PC-3 (cell line): ENCODE results near the gene CHAT. TPM values are rescaled to one million over a fixed set of nuclear protein-coding genes. Genes with fewer than 3 reads are reported as not detected.

ENCODE experiments used
- ATAC-seq: fragments of 200-7000 bp; cut with Tn5 transposase; 2 replicates; pipeline ENCODE4 v1.9.1; 2020; ENCODE audit warnings: mild to moderate bottlenecking, moderate library complexity
- BruUV-seq: library from RNA; stranded (reverse); fragments of 400-500 nt; replicated peaks from 2 replicates; lab custom pipeline; 2021; lab: Mats Ljungman, UMichigan
- CTCF ChIA-PET: fragments of 300-600 bp; sonication (Branson Sonifier 250); formaldehyde crosslinking; loops from one replicate; lab custom pipeline; 2022; ENCODE audit warnings: antibody characterized with exemption; lab: Charles Lee
- POLR2A ChIA-PET: fragments of 300-600 bp; sonication (Branson Sonifier 250); formaldehyde crosslinking; loops from one replicate; lab custom pipeline; 2022; ENCODE audit warnings: antibody characterized with exemption; ENCODE audit not compliant: unreplicated experiment; lab: Charles Lee
- DNase-seq: peaks from one replicate; pipeline ENCODE4 v3.0.0-alpha.2; 2015
- H2AFZ ChIP-seq: fragments of 300-600 bp; sonication (generic); 2 replicates; pipeline ENCODE4 v1.6.0; 2016; ENCODE audit warnings: antibody characterized with exemption, low read length
- H3F3A ChIP-seq: fragments of 300-600 bp; sonication (generic); one replicate; pipeline ENCODE4 v1.6.0; 2017; ENCODE audit warnings: antibody characterized with exemption, low read length, control low read depth, mild to moderate bottlenecking; ENCODE audit not compliant: unreplicated experiment
- H3K27ac ChIP-seq: fragments of 300-600 bp; sonication (generic); 2 replicates; pipeline ENCODE4 v1.5.1; 2016; ENCODE audit warnings: mild to moderate bottlenecking, low read length
- H3K27me3 ChIP-seq: fragments of 300-600 bp; sonication (generic); 2 replicates; pipeline ENCODE4 v1.6.1; 2016; ENCODE audit warnings: low read length, mixed read lengths
- H3K36me3 ChIP-seq: fragments of 300-600 bp; sonication (generic); 2 replicates; pipeline ENCODE4 v1.6.1; 2016; ENCODE audit warnings: low read depth, mixed run types, low read length, mixed read lengths
- H3K4me1 ChIP-seq: fragments of 300-600 bp; sonication (generic); 2 replicates; pipeline ENCODE4 v1.5.1; 2016; ENCODE audit warnings: low read length; ENCODE audit not compliant: insufficient read depth
- H3K4me2 ChIP-seq: fragments of 300-600 bp; sonication (generic); 2 replicates; pipeline ENCODE4 v1.6.0; 2016; ENCODE audit warnings: low read length
- H3K4me3 ChIP-seq: fragments of 300-600 bp; sonication (generic); 2 replicates; pipeline ENCODE4 v1.5.1; 2016; ENCODE audit warnings: mild to moderate bottlenecking, low read length, mixed read lengths
- H3K79me2 ChIP-seq: fragments of 300-600 bp; sonication (generic); 2 replicates; pipeline ENCODE4 v1.6.1; 2017; ENCODE audit warnings: low read length, mixed read lengths
- H3K9ac ChIP-seq: fragments of 300-600 bp; sonication (generic); 2 replicates; pipeline ENCODE4 v1.6.0; 2016; ENCODE audit warnings: mild to moderate bottlenecking, low read length
- H3K9me2 ChIP-seq: fragments of 300-600 bp; sonication (generic); replicated peaks from 2 replicates; pipeline ENCODE4 v1.6.1; 2016; ENCODE audit warnings: mixed run types, low read length, mixed read lengths
- H3K9me3 ChIP-seq: fragments of 300-600 bp; sonication (generic); 2 replicates; pipeline ENCODE4 v1.6.1; 2016; ENCODE audit warnings: low read length, mixed read lengths
- H4K20me1 ChIP-seq: fragments of 300-600 bp; sonication (generic); 2 replicates; pipeline ENCODE4 v1.6.1; 2016; ENCODE audit warnings: low read length, mixed read lengths
- CTCF ChIP-seq: fragments of 300-600 bp; sonication (generic); conservative IDR thresholded peaks from 2 replicates; pipeline ENCODE4 v1.5.1; 2017; ENCODE audit warnings: antibody characterized with exemption, low read depth, mild to moderate bottlenecking, low read length
- EZH2 ChIP-seq: fragments of 300-600 bp; sonication (generic); IDR thresholded peaks from one replicate; pipeline ENCODE4 v1.6.1; 2017; ENCODE audit warnings: antibody characterized with exemption, mild to moderate bottlenecking, low read length; ENCODE audit not compliant: unreplicated experiment
- EZH2phosphoT487 ChIP-seq: fragments of 300-600 bp; sonication (generic); IDR thresholded peaks from 2 replicates; pipeline ENCODE4 v1.6.1; 2018; ENCODE audit warnings: mild to moderate bottlenecking, antibody characterized with exemption, low read length, borderline replicate concordance
- intact Hi-C: fragments of 100-400 bp; cut with micrococcal nuclease; formaldehyde crosslinking; loops from 2 replicates; pipeline ENCODE4 v1.9.0; 2023
- total RNA-seq: library from RNA; depleted of rRNA; stranded (reverse); fragments of >200 nt; gene quantifications from 2 replicates; pipeline ENCODE4 v1.2.3, GENCODE V29; 2014

CHAT gene
- total RNA-seq, 1 experiment from 2014 or later, result not detected

- Histone ChIP-seq H3K4me2 (no peak overlapping the region), H3K79me2 (no peaks in the 10 kb centered on the region), H3K9me3 (0 out of 2 replicates have a peak, but pooled peaks cover 3% of the 10 kb centered on the region), H3K27me3 (peaks cover 98% of the 10 kb centered on the region), H3F3A (no peaks in the 10 kb centered on the region), H3K9me2 (no peaks in the 10 kb centered on the region), H4K20me1 (no peaks in the 10 kb centered on the region), H3K9ac (no peak overlapping the region), H2AFZ (no peak overlapping the region), H3K36me3 (no peaks in the 10 kb centered on the region), H3K4me3 (no peak overlapping the region), H3K27ac (no peak overlapping the region), H3K4me1 (no peaks in the 10 kb centered on the region)
- DNase-seq, result no peak
- ChIA-PET POLR2A (no interaction called here), CTCF (no interaction called here)
- intact Hi-C loops, result no loop called here
- TF ChIP-seq EZH2, result no peak
- TF ChIP-seq EZH2phosphoT487, result no peak
- TF ChIP-seq CTCF, result no peak
- no TSS peak for BruUV-seq
- no peak for ATAC-seq
These were observed 52.3 kb downstream of the CHAT start for GRCh38 chr10:49666054-49666615.

GRCh38 chr10:49666685-49667084 is 52.8 kb downstream of the CHAT start:
- Histone ChIP-seq H3F3A (no peaks in the 10 kb centered on the region), H3K79me2 (no peaks in the 10 kb centered on the region), H3K4me1 (no peaks in the 10 kb centered on the region), H3K36me3 (no peaks in the 10 kb centered on the region), H3K27me3 (peaks cover 98% of the 10 kb centered on the region), H3K4me2 (no peak overlapping the region), H3K27ac (no peak overlapping the region), H3K9me3 (0 out of 2 replicates have a peak, but pooled peaks cover 4% of the 10 kb centered on the region), H3K4me3 (no peak overlapping the region), H4K20me1 (no peaks in the 10 kb centered on the region), H3K9ac (no peak overlapping the region), H2AFZ (no peak overlapping the region), H3K9me2 (no peaks in the 10 kb centered on the region)
- ChIA-PET CTCF (no interaction called here), POLR2A (no interaction called here)
- intact Hi-C loops, result no loop called here
- no TSS peak for BruUV-seq
- DNase-seq (no peak), ATAC-seq (no peak)
- no peak for TF ChIP-seq EZH2phosphoT487
- no peak for TF ChIP-seq EZH2
- TF ChIP-seq CTCF, result no peak

GRCh38 chr10:49667991-49668390 is 54.2 kb downstream of the CHAT start:
- no peak for DNase-seq
- H3K4me2 ChIP-seq, result no peak overlapping the region
- CTCF ChIA-PET, result no interaction called here

More at GRCh38 chr10:49667991-49668390, 54.2 kb downstream of the CHAT start:
- no peak for TF ChIP-seq EZH2phosphoT487
- no peak for TF ChIP-seq EZH2
- TF ChIP-seq CTCF, result no peak
- intact Hi-C loops, result no loop called here
- Histone ChIP-seq H3K79me2 (no peaks in the 10 kb centered on the region), H2AFZ (no peak overlapping the region), H3K9me3 (0 out of 2 replicates have a peak, but pooled peaks cover 4% of the 10 kb centered on the region), H4K20me1 (no peaks in the 10 kb centered on the region), H3K27me3 (peaks cover 98% of the 10 kb centered on the region), H3K27ac (no peak overlapping the region), H3K4me3 (no peak overlapping the region), H3K9me2 (no peaks in the 10 kb centered on the region), H3K9ac (no peak overlapping the region), H3K4me1 (no peaks in the 10 kb centered on the region), H3K36me3 (no peaks in the 10 kb centered on the region), H3F3A (no peaks in the 10 kb centered on the region)
- POLR2A ChIA-PET, result no interaction called here
- no TSS peak for BruUV-seq
- ATAC-seq, result peak; percentile 20
